GM18526 (cell line): ENCODE results near the gene CAMSAP1.

Source experiments
- POLR2A ChIP-seq: IDR thresholded peaks from 3 replicates; pipeline ENCODE4 v1.6.1; 2011; ENCODE audit not compliant: insufficient read length; ENCODE audit errors: extremely low read depth

CAMSAP1 gene

GRCh38 chr9:135770771-135771170 lies 136.6 kb downstream of the CAMSAP1 start:
- TF ChIP-seq POLR2A, result no peak

- TF ChIP-seq POLR2A, result no peak
These were observed 137.2 kb downstream of the CAMSAP1 start for GRCh38 chr9:135770203-135770535.

GRCh38 chr9:135769489-135770202 lies 137.7 kb downstream of the CAMSAP1 start:
- no peak for TF ChIP-seq POLR2A

DNA sequence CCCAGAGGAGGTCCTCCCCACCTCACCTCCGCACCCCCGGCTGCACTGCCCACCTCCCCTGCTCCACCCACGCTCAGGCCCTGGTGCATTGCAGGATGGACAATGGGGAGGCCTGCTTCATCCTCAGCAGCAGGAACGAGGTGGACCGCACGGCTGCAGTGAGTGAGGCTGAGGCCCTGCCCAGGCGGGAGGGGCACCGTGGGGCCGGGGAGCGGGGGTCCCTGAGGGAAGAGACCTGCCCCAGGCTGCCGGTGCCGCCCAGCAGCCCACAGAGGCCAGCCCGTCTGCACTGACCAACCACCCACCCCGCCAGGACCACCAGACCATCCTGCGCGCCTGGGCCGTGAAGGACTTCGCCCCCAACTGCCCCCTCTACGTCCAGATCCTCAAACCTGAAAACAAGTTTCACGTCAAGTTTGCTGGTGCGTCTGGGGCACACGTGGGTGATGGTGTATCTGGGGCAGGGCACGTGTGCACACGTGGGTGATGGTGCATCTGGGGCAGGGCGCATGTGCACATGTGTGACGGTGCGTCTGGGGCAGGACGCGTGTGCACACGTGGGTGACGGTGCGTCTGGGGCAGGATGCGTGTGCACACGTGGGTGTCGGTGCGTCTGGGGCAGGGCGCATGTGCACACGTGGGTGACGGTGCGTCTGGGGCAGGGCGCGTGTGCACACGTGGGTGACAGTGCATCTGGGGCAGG lies 138.7 kb downstream of the CAMSAP1 start:
- no peak for TF ChIP-seq POLR2A

- TF ChIP-seq POLR2A, result no peak
These were observed 140.6 kb downstream of the CAMSAP1 start for GRCh38 chr9:135766707-135767106.

DNA sequence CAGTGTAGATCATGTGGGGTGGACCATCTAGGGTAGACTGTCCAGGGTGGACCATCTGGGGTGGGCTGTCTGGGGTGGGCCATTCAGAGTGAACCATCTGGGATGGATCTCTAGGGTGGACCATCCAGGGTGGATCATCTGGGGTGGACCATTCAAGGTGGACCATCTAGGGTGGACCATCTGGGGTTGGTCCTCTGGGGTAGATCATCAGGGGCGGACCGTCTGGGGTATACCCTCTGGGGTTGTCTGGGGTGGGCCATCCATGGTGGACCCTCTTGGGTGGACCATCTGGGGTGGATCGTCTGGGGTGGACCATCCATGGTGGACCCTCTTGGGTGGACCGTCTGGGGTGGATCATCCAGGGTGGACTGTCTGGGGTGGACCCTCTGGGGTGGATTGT lies 141.1 kb downstream of the CAMSAP1 start:
- no peak for TF ChIP-seq POLR2A

GRCh38 chr9:135765416-135765815 lies 141.9 kb downstream of the CAMSAP1 start:
- no peak for TF ChIP-seq POLR2A

GRCh38 chr9:135764731-135765130 lies 142.6 kb downstream of the CAMSAP1 start:
- no peak for TF ChIP-seq POLR2A

- no peak for TF ChIP-seq POLR2A
These were observed 143.5 kb downstream of the CAMSAP1 start for GRCh38 chr9:135763716-135764446.

DNA sequence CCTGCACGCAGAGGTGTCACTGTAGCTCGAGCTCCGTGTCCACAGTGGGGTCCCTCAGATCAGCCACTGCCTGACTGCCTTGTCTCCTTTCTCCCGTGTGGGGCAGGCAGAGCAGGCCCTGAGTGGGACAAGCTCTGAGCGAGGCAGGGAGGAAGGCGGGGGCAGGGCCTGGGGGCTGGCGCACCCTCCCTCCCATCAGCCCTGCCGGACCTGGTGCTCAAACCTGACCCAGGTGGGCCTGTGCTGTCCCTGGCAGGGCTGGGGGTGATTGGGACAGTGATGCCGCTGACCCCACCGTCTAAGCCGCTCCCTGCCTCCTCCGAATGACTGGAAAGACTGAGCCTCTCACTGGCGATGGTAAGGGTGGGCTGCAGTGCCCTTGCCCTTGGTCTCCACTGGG lies 144.4 kb downstream of the CAMSAP1 start:
- TF ChIP-seq POLR2A, result no peak

DNA sequence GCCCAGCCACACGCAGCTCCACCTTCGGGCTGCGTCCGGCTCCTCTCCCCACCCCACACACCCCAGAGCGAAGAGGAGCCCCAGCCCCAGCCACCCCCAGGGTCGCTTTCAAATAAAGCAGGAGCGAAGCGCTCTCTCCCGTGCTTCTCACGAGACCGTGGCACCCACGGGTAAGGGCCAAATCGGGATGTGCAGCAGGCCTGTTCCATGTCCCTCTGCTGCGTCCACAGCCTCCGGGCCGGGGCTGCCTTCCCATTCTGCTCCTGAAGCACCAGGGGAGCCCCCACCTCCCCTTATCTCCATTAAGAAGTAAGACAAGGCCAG lies 145.5 kb downstream of the CAMSAP1 start:
- TF ChIP-seq POLR2A, result no peak

DNA sequence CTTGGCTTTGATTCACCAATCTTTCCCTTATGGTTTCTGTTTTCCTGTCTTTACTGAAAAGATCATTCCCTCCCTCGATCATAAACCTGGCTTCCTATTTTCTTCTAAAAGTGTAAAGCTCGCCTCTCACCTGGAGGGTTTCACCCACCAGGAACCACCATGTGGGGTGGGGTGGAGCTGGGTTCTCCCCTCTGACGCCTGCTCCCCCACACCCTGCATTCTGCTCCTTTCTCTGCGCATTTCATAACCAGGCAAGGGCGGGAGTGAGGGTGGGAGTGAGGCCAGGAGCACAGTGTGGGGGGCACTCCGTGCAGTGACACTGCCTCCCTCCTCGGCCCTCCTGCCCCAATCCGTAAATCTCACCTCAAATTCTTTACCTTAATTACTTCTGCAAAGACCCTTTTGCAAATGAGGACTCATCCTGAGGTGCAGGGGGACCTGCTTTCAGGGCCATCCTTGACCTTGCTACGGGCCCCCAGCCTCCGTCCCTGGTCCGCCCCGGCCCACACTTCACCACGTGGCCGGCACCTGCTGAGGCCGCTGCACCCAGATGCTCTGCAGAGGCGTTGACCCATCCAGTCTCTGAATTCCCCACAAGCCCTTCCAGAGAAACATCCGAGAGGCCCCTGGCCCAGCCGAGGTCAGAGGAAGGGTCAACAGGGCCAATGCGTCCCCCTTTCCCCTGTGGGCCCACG lies 146.0 kb downstream of the CAMSAP1 start:
- no peak for TF ChIP-seq POLR2A

- no peak for TF ChIP-seq POLR2A
These were observed 146.9 kb downstream of the CAMSAP1 start for GRCh38 chr9:135760465-135760864.

- no peak for TF ChIP-seq POLR2A
These were observed 147.6 kb downstream of the CAMSAP1 start for GRCh38 chr9:135759676-135760300.

- TF ChIP-seq POLR2A, result no peak
These were observed 148.5 kb downstream of the CAMSAP1 start for GRCh38 chr9:135758870-135759269.
